Dedifferentiated amniotic fluid mesenchymal stem cell (primary cell): ENCODE data around the gene PLTP.
"Not testable (repeated sequence)": the region's sequence is repeated elsewhere in the genome, so short reads cannot be mapped to it uniquely, and the experiment has no call there.

Experiments used
- DNase-seq: peaks from one replicate; pipeline ENCODE4 v3.0.0-alpha.2; 2016; ENCODE audit errors: extremely low spot score

PLTP gene

GRCh38 chr20:45920462-45921336, 8.7 kb upstream of the PLTP start:
- DNase-seq, result no peak

- no peak for DNase-seq
These were observed 7.8 kb upstream of the PLTP start for GRCh38 chr20:45919542-45920399.

GRCh38 chr20:45918779-45919537, 7.0 kb upstream of the PLTP start:
- no peak for DNase-seq

- no peak for DNase-seq
These were observed 6.3 kb upstream of the PLTP start for GRCh38 chr20:45918182-45918737.

GRCh38 chr20:45917790-45918141, 5.8 kb upstream of the PLTP start:
- no peak for DNase-seq

GRCh38 chr20:45913116-45913515, 1.2 kb upstream of the PLTP start:
- no peak for DNase-seq

GRCh38 chr20:45912344-45912682, 358 bp upstream of the PLTP start:
- DNase-seq, result no peak

GRCh38 chr20:45910670-45911485, 1.1 kb downstream of the PLTP start:
- peak; percentile 97 for DNase-seq

GRCh38 chr20:45909817-45910669, 1.9 kb downstream of the PLTP start:
- no peak for DNase-seq

GRCh38 chr20:45909336-45909808, 2.6 kb downstream of the PLTP start:
- no peak for DNase-seq

- no peak for DNase-seq
These were observed 3.9 kb downstream of the PLTP start for GRCh38 chr20:45908084-45908483.

- no peak for DNase-seq
These were observed 4.6 kb downstream of the PLTP start for GRCh38 chr20:45907219-45907948.

GRCh38 chr20:45905505-45906079, 6.4 kb downstream of the PLTP start:
- DNase-seq, result peak; percentile 63

GRCh38 chr20:45904583-45905504, 7.1 kb downstream of the PLTP start:
- no peak for DNase-seq

- no peak for DNase-seq
These were observed 9.7 kb downstream of the PLTP start for GRCh38 chr20:45902199-45902701.

GRCh38 chr20:45901332-45901731, 10.6 kb downstream of the PLTP start:
- not testable (repeated sequence) for DNase-seq

- no peak for DNase-seq
These were observed 12.7 kb downstream of the PLTP start for GRCh38 chr20:45899046-45899835.
